NCI-H2107 (cell line): ENCODE results near the gene COL25A1.

ENCODE experiments used
- DNase-seq: peaks from one replicate; lab custom pipeline; 2025; lab: John Stamatoyannopoulos, UW

COL25A1 gene

GRCh38 chr4:108811486-108811885 is 491.0 kb downstream of the COL25A1 start:
- no peak for DNase-seq

DNA sequence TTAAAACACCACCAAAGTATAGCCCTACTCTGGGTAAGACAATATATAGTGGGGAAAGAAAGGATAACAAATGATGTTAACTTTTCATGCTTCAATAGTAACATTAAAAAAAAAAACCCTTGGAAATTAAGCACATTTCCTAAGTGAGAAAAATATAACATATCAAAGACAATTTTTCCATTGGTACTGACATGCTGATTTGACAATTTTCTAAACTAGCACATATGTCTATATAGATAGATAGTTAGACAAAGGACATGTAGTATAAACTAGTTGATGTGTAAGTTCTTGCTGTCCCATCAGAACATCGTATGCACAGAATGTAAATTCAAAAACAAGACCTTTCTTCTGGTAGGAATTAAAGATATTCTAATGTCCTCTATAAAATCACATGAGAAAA is 492.4 kb downstream of the COL25A1 start:
- no peak for DNase-seq

DNA sequence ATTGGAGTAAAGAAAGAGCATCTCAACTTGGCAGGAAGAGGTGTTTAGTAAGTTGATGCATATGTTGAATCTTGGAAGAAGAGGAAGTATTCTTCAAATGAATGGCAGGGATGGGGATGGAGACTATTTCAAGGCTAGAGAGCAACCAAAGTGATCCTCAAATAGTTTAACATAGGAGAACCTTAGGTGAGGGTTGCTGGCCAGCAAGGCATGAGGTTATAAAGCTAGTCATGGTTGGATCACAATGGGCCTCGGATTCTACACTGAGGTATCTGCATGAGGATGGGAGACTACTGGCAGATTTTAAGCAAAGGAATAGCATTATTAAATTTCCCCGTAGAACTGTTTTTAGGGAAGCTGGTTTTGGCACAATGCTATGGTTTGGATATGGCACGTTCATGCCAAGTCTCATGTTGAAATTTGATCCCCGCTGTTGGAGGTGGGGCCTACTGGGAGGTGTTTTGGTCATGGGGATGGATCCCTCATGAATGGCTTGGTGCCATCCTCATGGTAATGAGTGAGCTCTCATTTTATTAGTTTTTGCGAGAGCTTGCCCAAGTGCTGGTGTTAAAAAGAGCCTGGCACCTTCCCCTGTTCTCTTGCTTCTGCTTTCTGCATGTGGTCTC is 497.7 kb downstream of the COL25A1 start:
- DNase-seq, result no peak

GRCh38 chr4:108799306-108799705 is 503.2 kb downstream of the COL25A1 start:
- DNase-seq, result no peak

DNA sequence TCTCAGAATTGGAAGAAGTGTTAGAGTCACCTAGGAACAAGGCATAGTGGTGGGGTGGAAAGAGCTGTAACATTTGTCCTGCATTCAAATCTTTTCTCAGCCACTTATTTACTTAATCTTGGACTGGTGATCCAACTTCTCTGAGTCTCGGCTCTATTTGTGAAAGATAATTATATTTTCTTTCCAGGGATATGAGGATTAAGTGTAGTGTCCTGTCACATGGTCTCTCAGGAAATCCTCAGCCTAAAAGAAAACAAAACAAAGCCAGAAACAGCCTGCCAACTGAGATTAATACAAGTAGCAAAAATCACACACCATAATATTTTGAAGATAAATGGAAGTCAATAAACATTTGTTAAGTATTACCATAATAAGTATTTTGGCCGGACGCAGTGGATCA is 506.3 kb downstream of the COL25A1 start:
- no peak for DNase-seq

- DNase-seq, result no peak
Observed at GRCh38 chr4:108795733-108796132, 506.7 kb downstream of the COL25A1 start.

DNA sequence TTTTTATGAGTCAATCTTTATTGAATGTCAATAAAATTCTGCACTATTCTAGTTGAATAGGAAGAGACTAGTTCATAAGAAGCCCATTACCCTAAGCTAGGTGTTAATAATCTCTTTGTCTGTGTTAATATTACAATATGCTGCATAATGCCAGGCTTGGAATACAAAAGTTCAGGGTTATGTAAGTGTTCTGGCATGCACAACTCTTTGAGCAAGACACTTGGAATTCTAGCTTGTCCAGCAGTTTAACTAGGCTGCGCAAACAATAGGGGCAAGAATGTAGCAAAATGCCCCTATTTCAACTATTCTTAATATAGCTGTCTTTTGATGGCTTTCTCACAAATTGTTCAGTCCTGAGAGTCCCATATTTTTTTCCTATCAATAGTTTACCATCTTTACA is 508.3 kb downstream of the COL25A1 start:
- DNase-seq, result no peak

DNA sequence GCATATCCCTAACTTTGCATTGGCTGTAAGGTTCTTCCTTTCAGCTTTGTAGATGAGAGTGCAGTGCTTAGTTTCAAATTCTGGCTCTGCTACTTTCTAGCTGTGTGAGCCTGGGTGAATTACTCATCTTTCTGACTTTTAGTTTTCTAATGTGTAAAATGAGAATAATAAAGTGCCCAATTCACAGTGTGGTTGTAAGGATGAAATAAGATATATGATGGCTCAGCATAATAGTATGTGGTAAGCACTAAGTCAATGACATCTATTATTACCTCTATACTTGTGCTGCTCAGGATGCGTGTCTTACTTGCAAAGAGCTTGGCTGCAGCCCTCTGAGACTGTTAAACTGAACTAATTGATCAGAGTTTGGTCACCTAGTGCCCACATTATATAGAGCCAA is 509.0 kb downstream of the COL25A1 start:
- no peak for DNase-seq

GRCh38 chr4:108788731-108789130 is 513.7 kb downstream of the COL25A1 start:
- DNase-seq, result no peak

DNA sequence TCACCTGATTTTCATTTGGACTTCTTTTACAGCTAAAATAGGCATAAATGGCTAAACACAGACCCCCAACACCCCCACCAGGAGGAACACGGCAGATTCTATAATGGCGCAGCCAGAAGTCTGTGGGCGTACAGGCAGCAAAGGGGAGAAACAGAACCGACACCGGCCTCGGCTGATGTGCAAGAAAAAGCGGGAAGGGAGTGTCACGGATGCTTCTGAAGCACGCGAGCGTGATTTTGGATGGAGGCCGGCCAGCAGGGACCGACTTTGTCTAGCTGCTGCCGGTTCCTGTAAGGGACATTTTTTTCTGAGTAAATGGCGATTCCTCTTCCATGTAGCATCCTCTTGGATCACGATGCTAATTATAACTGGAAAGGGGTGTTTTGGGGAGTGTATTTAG is 514.7 kb downstream of the COL25A1 start:
- no peak for DNase-seq

- DNase-seq, result no peak
Observed at GRCh38 chr4:108787106-108787505, 515.4 kb downstream of the COL25A1 start.

GRCh38 chr4:108786351-108786750 is 516.1 kb downstream of the COL25A1 start:
- no peak for DNase-seq

- no peak for DNase-seq
Observed at GRCh38 chr4:108783665-108784463, 518.6 kb downstream of the COL25A1 start.

DNA sequence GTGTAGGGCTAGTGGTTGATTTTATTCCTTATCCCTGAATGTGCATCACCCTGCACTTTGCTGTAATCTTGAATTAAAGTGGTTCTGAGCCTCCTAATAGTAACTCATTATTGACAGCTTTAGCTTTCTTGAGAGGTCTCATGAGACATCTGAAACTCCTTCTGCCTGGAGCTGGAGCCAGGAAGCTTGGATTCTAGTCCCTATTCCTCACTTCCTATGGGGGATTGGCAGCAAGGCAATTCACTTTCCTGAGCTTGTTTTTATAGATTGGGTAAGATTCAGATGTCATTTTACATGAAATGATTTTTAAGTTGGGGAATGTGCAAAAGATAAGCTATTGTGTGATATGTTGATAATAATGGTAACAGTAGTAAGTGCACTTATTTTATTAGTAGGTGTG is 522.5 kb downstream of the COL25A1 start:
- DNase-seq, result no peak

DNA sequence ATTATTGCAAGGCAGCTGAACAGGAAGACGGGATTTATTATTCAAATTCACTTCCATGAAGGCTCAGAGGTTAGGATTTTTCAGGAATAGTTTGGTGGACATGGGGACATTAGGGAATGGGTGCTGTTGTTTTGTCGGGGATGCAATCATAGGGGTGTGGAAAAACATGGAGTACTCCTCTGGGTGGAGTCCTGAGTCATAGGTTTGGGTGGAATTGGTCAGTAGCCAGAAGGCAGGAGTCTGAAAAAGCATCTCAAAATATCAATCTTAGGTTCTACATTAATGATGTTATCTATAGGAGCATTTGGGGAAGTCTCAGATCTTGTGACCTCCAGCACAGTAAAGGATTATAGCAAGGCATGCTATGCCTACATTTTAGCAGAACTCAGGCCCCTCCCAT is 525.1 kb downstream of the COL25A1 start:
- no peak for DNase-seq

- no peak for DNase-seq
Observed at GRCh38 chr4:108775921-108776320, 526.5 kb downstream of the COL25A1 start.

DNA sequence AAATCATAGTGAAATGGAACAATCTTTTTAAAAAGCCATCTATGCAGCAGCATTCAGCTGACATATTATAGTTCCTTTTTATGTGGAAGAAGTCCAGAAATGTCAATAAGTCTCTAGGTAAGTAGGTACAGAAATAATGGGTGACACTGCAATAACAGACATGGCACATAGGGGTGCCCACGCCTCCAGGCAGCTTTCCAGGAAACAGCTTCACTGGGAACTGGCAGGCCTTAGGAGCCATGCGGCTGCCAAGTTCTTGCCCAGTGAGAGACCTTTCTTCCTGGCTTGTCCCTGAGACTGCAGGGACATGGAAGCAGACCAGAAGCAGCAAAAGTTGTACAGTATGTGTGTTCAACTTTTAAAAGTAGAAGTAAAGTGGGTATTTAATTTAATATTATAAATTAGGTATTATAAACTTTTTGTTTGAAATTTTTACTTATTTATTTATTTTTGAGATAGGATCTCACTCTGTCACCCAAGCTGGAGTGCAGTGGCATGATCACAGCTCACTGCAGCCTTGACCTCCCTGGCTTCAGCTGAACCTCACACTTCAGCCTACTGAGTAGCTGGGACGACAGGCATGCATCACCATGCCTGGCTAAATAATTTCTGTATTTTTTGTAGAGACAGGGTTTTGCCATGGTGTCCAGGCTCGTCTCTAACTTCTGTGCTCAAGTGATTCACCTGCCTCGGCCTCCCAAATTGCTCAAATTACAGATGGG is 527.5 kb downstream of the COL25A1 start:
- DNase-seq, result no peak

DNA sequence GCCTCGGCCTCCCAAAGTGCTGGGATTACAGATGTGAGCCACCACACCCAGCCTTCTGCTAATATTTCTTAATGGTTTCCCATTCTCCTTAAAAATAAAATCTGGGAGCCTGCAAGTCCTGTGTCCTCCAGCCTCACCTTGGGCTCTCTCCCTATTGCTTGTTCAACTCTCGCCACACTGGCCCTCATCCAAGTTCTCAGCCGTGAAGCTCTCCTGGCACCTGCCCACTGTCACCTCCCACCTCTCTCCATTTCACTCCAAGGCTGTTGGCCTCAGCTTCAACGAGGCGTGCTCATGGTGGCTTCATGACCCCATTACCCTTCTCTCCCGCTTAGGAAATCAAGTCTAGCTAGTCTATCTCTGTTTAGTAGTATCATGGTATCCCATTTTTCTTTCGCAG is 530.1 kb downstream of the COL25A1 start:
- DNase-seq, result no peak

DNA sequence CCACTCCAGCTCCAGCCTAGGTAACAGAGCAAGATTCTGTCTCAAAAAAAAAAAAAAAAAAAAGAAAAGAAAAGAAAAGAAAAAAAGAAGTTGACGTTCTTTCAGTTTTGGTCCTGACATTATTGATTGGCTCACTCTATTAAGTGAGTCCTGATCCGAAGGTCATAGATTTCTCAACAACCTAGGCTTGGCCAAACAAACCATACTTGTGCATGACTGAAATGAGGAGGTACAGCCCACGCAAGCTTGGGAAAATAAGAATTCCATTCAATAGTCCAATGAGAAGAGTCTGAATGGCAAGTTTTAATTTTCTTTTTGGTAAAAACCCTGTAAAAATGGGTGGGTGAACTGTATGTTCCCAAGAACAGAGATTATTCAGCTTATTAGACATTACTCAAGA is 536.4 kb downstream of the COL25A1 start:
- no peak for DNase-seq

DNA sequence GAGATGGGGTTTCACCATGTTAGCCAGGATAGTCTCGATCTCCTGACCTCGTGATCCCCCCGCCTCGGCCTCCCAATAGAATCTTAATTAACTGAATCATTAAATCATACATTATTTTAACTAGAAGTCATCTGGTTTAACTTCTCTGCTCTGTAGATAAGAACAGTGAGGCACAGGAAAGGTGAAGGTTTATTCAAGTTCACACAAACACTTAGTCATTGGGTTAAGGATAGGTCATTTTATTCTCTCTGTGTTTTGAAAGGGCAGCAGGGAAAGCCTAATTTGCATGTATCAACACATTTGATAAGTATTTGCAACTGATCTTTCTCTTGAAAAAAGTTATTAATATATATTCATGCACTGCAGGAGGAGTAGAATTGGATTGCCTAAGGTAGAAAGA is 538.5 kb downstream of the COL25A1 start:
- DNase-seq, result no peak

DNA sequence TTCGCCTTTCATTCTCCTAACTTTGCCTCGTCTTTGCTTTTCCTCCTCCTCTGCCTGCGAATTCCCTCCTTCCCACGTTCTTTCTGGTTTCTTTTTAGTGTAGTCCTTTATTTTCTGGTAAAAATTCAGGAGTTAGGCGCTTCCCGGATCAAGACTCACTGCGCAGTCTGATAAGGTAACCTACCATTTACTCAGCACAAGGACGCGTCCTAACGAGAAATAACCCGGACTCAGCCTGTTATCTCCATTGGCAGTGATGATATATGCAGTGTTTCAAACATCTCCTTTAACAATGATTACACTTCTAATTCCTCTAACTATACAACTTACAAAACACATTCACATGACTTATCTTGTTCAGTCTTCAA is 539.2 kb downstream of the COL25A1 start:
- no peak for DNase-seq

DNA sequence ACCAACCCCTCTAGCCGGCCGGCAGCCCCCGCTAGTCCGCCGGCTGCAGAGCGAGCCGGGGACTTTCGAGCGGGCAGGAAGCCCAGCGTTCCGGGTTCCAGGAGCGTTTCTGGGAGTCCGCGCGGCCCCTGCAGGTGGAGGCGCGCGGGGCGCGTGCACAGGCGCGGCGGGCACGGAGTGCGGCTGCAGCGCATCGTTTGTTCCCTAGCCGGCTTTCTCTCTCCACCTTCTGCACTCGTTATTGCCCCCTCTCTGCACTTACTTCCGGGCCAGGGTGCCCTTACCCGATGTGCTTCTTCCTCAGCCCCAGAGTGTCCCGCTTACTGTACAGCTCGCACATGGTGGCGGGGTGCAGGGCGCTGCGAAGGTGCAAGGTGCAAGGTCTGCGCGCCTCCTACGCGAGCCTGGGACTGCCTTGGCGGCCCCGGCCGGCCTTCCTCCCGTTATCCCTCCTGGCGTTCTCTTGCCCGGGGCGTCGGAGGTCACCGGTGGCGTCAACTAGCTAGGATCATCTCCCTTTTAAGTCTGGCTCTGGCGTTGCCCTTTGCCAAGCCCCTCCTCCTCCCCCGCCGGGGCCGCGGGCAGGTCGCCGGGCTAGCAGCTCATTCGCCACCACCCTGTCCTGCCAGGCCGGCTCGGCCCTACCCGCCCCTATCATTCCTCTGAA is 539.8 kb downstream of the COL25A1 start, which contains the start of gene ETNPPL:
TSS of gene ETNPPL (minus strand) at position 495 of the 667 bp plus-strand sequence. CDS start at position 340, 155 bp downstream.
- DNase-seq, result no peak
